Measurements from ENCODE around the gene SZRD1.
"Not testable (repeated sequence)": the region's sequence is repeated elsewhere in the genome, so short reads cannot be mapped to it uniquely, and the experiment has no call there.

Gene SZRD1

GRCh38 chr1:16338961-16339360 is 28.1 kb upstream of the SZRD1 start:
- no peak overlapping the region for H3K9ac ChIP-seq (ENCODE audit: low read depth, low read length, poor library complexity, severe bottlenecking)
- no peak overlapping the region for H3K4me2 ChIP-seq (ENCODE audit: low read depth, low read length, poor library complexity, severe bottlenecking)
- no peaks in the 10 kb centered on the region for H3F3A ChIP-seq (ENCODE audit: low read depth)
- H3K79me2 ChIP-seq (ENCODE audit: insufficient read depth, low read length), result peaks cover 93% of the 10 kb centered on the region
- H4K20me1 ChIP-seq (ENCODE audit: insufficient read depth, low read length, poor library complexity, severe bottlenecking), result peaks cover 23% of the 10 kb centered on the region
- no peak overlapping the region for H3K4me3 ChIP-seq (ENCODE audit: low read length, poor library complexity, severe bottlenecking)
- peaks cover 2% of the 10 kb centered on the region; the same call in 1 of the 2 replicates for H3K36me3 ChIP-seq (ENCODE audit: insufficient read depth, low read length)
- no peaks in the 10 kb centered on the region for H3K9me3 ChIP-seq (ENCODE audit: insufficient read depth, low read depth, low read length)
- no peaks in the 10 kb centered on the region for H3K27me3 ChIP-seq (ENCODE audit: insufficient read depth, low read length, poor library complexity, severe bottlenecking)
- peaks cover 4% of the 10 kb centered on the region for H3K4me1 ChIP-seq (ENCODE audit: insufficient read depth, low read length, poor library complexity, severe bottlenecking)
- H3K9me2 ChIP-seq (replicated peaks; ENCODE audit: low read depth, low read length), result no peaks in the 10 kb centered on the region
- TF ChIP-seq EZH2phosphoT487 (IDR thresholded peaks at IDR 0.05; ENCODE audit: borderline replicate concordance) (no peak), CTCF (conservative IDR thresholded peaks at IDR 0.05; ENCODE audit: low read length) (no peak)
- H2AFZ ChIP-seq (ENCODE audit: low read length), result no peak overlapping the region

- Histone ChIP-seq H3K36me3 (ENCODE audit: insufficient read depth, low read length) (peaks cover 2% of the 10 kb centered on the region; the same call in 1 of the 2 replicates), H3K4me2 (ENCODE audit: low read depth, low read length, poor library complexity, severe bottlenecking) (no peak overlapping the region), H3K9ac (ENCODE audit: low read depth, low read length, poor library complexity, severe bottlenecking) (no peak overlapping the region), H3K4me3 (ENCODE audit: low read length, poor library complexity, severe bottlenecking) (no peak overlapping the region), H3K4me1 (ENCODE audit: insufficient read depth, low read length, poor library complexity, severe bottlenecking) (no peaks in the 10 kb centered on the region), H3F3A (ENCODE audit: low read depth) (no peaks in the 10 kb centered on the region), H3K27me3 (ENCODE audit: insufficient read depth, low read length, poor library complexity, severe bottlenecking) (no peaks in the 10 kb centered on the region), H3K79me2 (ENCODE audit: insufficient read depth, low read length) (peaks cover 93% of the 10 kb centered on the region), H3K9me3 (ENCODE audit: insufficient read depth, low read depth, low read length) (no peaks in the 10 kb centered on the region), H4K20me1 (ENCODE audit: insufficient read depth, low read length, poor library complexity, severe bottlenecking) (peaks cover 18% of the 10 kb centered on the region), H2AFZ (ENCODE audit: low read length) (no peak overlapping the region), H3K9me2 (replicated peaks; ENCODE audit: low read depth, low read length) (no peaks in the 10 kb centered on the region)
- TF ChIP-seq EZH2phosphoT487 (IDR thresholded peaks at IDR 0.05; ENCODE audit: borderline replicate concordance) (no peak), CTCF (conservative IDR thresholded peaks at IDR 0.05; ENCODE audit: low read length) (no peak)
Measured at GRCh38 chr1:16340673-16341072, 26.4 kb upstream of the SZRD1 start.

- no peak overlapping the region for H3K9ac ChIP-seq (ENCODE audit: low read depth, low read length, poor library complexity, severe bottlenecking)
- peaks cover 2% of the 10 kb centered on the region; the same call in 1 of the 2 replicates for H3K36me3 ChIP-seq (ENCODE audit: insufficient read depth, low read length)
- H3K9me2 ChIP-seq (replicated peaks; ENCODE audit: low read depth, low read length), result no peaks in the 10 kb centered on the region
- peaks cover 21% of the 10 kb centered on the region for H4K20me1 ChIP-seq (ENCODE audit: insufficient read depth, low read length, poor library complexity, severe bottlenecking)
- no peaks in the 10 kb centered on the region for H3K9me3 ChIP-seq (ENCODE audit: insufficient read depth, low read depth, low read length)
- H3K79me2 ChIP-seq (ENCODE audit: insufficient read depth, low read length), result peaks cover 94% of the 10 kb centered on the region
- no peaks in the 10 kb centered on the region for H3K27me3 ChIP-seq (ENCODE audit: insufficient read depth, low read length, poor library complexity, severe bottlenecking)
- H3K4me1 ChIP-seq (ENCODE audit: insufficient read depth, low read length, poor library complexity, severe bottlenecking), result peaks cover 2% of the 10 kb centered on the region
- H2AFZ ChIP-seq (ENCODE audit: low read length), result no peak overlapping the region
- no peak for TF ChIP-seq EZH2phosphoT487 (IDR thresholded peaks at IDR 0.05; ENCODE audit: borderline replicate concordance)
- TF ChIP-seq CTCF (conservative IDR thresholded peaks at IDR 0.05; ENCODE audit: low read length), result no peak
- no peak overlapping the region for H3K4me2 ChIP-seq (ENCODE audit: low read depth, low read length, poor library complexity, severe bottlenecking)
- no peaks in the 10 kb centered on the region for H3F3A ChIP-seq (ENCODE audit: low read depth)
- H3K4me3 ChIP-seq (ENCODE audit: low read length, poor library complexity, severe bottlenecking), result no peak overlapping the region
Measured at GRCh38 chr1:16342331-16343062, 24.5 kb upstream of the SZRD1 start.

- not testable (repeated sequence) for H3K4me3 ChIP-seq (ENCODE audit: low read length, poor library complexity, severe bottlenecking); H3K9me3 ChIP-seq (ENCODE audit: insufficient read depth, low read depth, low read length); H3K4me1 ChIP-seq (ENCODE audit: insufficient read depth, low read length, poor library complexity, severe bottlenecking); H3K4me2 ChIP-seq (ENCODE audit: low read depth, low read length, poor library complexity, severe bottlenecking); H2AFZ ChIP-seq (ENCODE audit: low read length); H3K27me3 ChIP-seq (ENCODE audit: insufficient read depth, low read length, poor library complexity, severe bottlenecking); H3F3A ChIP-seq (ENCODE audit: low read depth); H3K36me3 ChIP-seq (ENCODE audit: insufficient read depth, low read length); H3K9ac ChIP-seq (ENCODE audit: low read depth, low read length, poor library complexity, severe bottlenecking); H3K9me2 ChIP-seq (replicated peaks; ENCODE audit: low read depth, low read length)
- peaks cover 98% of the 10 kb centered on the region for H3K79me2 ChIP-seq (ENCODE audit: insufficient read depth, low read length)
- H4K20me1 ChIP-seq (ENCODE audit: insufficient read depth, low read length, poor library complexity, severe bottlenecking), result peaks cover 22% of the 10 kb centered on the region
Measured at GRCh38 chr1:16343276-16343675, 23.8 kb upstream of the SZRD1 start.
